ENCODE measurements around the gene SCTR. TPM values are rescaled to one million over a fixed set of nuclear protein-coding genes. Genes with fewer than 3 reads are reported as not detected.

SCTR gene
- total RNA-seq, 4 donors from 2014 or later, result 0.81 TPM; not detected in 3

DNA sequence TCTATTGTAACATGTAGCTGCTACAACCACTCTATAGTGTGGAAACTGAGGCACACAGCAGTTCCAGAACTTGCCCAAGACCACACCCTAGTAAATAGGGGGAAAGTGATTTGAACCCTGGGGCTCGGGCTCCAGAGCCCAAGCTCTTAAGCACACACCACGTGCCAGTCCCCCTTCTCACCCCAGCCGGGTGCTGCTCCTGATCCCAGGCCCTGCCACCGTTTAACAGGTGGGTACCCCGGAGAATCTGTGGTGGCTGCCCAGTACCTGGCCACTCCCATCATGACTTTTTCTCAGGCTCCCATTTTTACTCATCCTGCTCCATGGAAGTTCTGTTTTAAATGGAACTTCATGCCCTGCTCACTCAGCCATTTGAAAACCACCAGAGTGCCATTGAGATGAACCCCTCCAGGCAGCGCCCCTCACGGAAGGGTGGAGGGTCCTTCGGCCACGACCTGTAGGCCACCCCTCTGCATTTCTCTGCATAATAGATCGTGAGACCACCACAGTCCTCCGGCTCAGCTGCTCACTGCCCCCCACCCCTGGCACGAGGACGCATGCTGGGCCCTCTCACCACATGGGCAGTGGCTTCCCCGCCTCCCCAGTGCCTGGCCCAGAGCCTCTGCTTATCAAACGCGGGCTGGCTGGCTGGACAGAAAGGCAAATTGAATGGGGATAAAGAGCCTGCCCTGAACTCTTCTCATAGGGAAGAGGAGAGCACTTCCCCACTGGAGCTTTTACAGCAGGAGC, 50.5 kb downstream of the SCTR start:
- H3K27ac ChIP-seq, result no peak overlapping the region
- ATAC-seq, result no peak
- no peaks in the 10 kb centered on the region for H3K36me3 ChIP-seq
- TF ChIP-seq POLR2AphosphoS5 (IDR thresholded peaks at IDR 0.05) (no peak), POLR2A (IDR thresholded peaks at IDR 0.05) (no peak), EP300 (IDR thresholded peaks at IDR 0.05) (no peak), CTCF (IDR thresholded peaks at IDR 0.05) (no peak)
- H3K27me3 ChIP-seq, result peaks cover 22% of the 10 kb centered on the region
- H3K4me3 ChIP-seq, result no peak overlapping the region
- WGBS, 2 donors (ENCODE audit: low coverage in 1 of 2), result 60 to 100% methylated on average over 1 to 2 of the region's 16 CpGs
- H3K9me3 ChIP-seq, result no peaks in the 10 kb centered on the region
- H3K4me1 ChIP-seq, result peaks cover 0 to 15% (median 0%) of the 10 kb centered on the region in 3 donors

- TF ChIP-seq POLR2AphosphoS5 (IDR thresholded peaks at IDR 0.05), result no peak
- no peak for TF ChIP-seq EP300 (IDR thresholded peaks at IDR 0.05)
- no peak for TF ChIP-seq POLR2A (IDR thresholded peaks at IDR 0.05)
- TF ChIP-seq CTCF (IDR thresholded peaks at IDR 0.05), result no peak
- peaks cover 16% of the 10 kb centered on the region for H3K27me3 ChIP-seq
- H3K4me1 ChIP-seq, result peaks cover 0 to 17% (median 0%) of the 10 kb centered on the region in 3 donors
- H3K27ac ChIP-seq, result no peak overlapping the region
- no peak overlapping the region for H3K4me3 ChIP-seq
- no peaks in the 10 kb centered on the region for H3K9me3 ChIP-seq
- no peaks in the 10 kb centered on the region for H3K36me3 ChIP-seq
- WGBS, 2 donors (ENCODE audit: low coverage in 1 of 2), result 93 to 97% methylated on average over 3 to 8 of the region's 8 CpGs
- no peak for ATAC-seq
Measured at GRCh38 chr2:119472749-119473148, 51.5 kb downstream of the SCTR start.

- H3K4me3 ChIP-seq, result no peak overlapping the region
- no peaks in the 10 kb centered on the region for H3K27me3 ChIP-seq
- 0 to 13% methylated on average over 1 to 2 of the region's 2 CpGs for WGBS, 2 donors (ENCODE audit: low coverage in 1 of 2)
- H3K9me3 ChIP-seq, result no peaks in the 10 kb centered on the region
- TF ChIP-seq POLR2A (IDR thresholded peaks at IDR 0.05), result no peak
- TF ChIP-seq CTCF (IDR thresholded peaks at IDR 0.05), result no peak
- TF ChIP-seq POLR2AphosphoS5 (IDR thresholded peaks at IDR 0.05), result no peak
- no peak for TF ChIP-seq EP300 (IDR thresholded peaks at IDR 0.05)
- no peak for ATAC-seq
- no peaks in the 10 kb centered on the region for H3K36me3 ChIP-seq
- no peak overlapping the region for H3K27ac ChIP-seq
- H3K4me1 ChIP-seq, result peaks cover 0 to 8% (median 0%) of the 10 kb centered on the region in 3 donors
Measured at GRCh38 chr2:119469661-119470297, 54.5 kb downstream of the SCTR start.

DNA sequence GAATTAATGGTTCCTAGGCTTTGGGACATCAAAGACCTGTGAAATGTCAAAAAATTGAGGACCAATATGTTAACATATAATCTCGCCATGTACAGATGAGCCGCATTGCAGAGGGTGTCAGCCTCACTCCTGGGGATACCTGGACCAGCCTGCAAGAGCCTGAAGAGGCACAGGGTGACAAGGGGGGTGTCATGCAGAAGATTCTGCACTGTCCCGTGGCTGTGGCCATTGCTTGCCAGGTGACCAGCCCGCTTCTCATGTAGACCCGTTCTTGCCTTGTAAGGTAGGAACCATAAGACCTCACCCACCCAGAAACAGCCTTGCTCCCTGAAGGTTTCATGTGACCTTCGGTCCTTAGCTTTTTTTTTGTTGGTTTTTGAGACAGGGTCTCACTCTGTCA, 55.2 kb downstream of the SCTR start:
- WGBS, 2 donors (ENCODE audit: low coverage in 1 of 2), result 93% methylated on average over 6 of the region's 6 CpGs; no CpG with 5 or more reads in 1 of the 2 donors
- no peaks in the 10 kb centered on the region for H3K9me3 ChIP-seq
- H3K27me3 ChIP-seq, result no peaks in the 10 kb centered on the region
- TF ChIP-seq CTCF (IDR thresholded peaks at IDR 0.05) (no peak), POLR2AphosphoS5 (IDR thresholded peaks at IDR 0.05) (no peak), POLR2A (IDR thresholded peaks at IDR 0.05) (no peak), EP300 (IDR thresholded peaks at IDR 0.05) (no peak)
- ATAC-seq, result no peak
- H3K27ac ChIP-seq, result no peak overlapping the region
- H3K4me1 ChIP-seq, result peaks cover 0 to 8% (median 0%) of the 10 kb centered on the region in 3 donors
- no peak overlapping the region for H3K4me3 ChIP-seq
- no peaks in the 10 kb centered on the region for H3K36me3 ChIP-seq
